ENCODE data around the gene NLRP1.

NLRP1 gene

GRCh38 chr17:5553479-5553878 lies 30.8 kb downstream of the NLRP1 start:
- DNase-seq = no peak

- no peak for DNase-seq
These were observed 31.5 kb downstream of the NLRP1 start for GRCh38 chr17:5552841-5553240.

GRCh38 chr17:5545051-5545987 lies 39.0 kb downstream of the NLRP1 start:
- DNase-seq = no peak

- DNase-seq = no peak
These were observed 40.2 kb downstream of the NLRP1 start for GRCh38 chr17:5544115-5544514.

GRCh38 chr17:5541610-5542202 lies 42.6 kb downstream of the NLRP1 start:
- DNase-seq = no peak

- no peak for DNase-seq
These were observed 44.0 kb downstream of the NLRP1 start for GRCh38 chr17:5540321-5540720.

GRCh38 chr17:5539286-5539685 lies 45.0 kb downstream of the NLRP1 start:
- DNase-seq = no peak

GRCh38 chr17:5536866-5537650 lies 47.3 kb downstream of the NLRP1 start:
- no peak for DNase-seq

- no peak for DNase-seq
These were observed 48.9 kb downstream of the NLRP1 start for GRCh38 chr17:5535436-5535835.

GRCh38 chr17:5533486-5534315 lies 50.6 kb downstream of the NLRP1 start:
- no peak for DNase-seq

- no peak for DNase-seq
These were observed 51.7 kb downstream of the NLRP1 start for GRCh38 chr17:5532581-5532980.

GRCh38 chr17:5531085-5531418 lies 53.3 kb downstream of the NLRP1 start:
- DNase-seq = no peak

- no peak for DNase-seq
These were observed 53.8 kb downstream of the NLRP1 start for GRCh38 chr17:5530265-5531084.

- no peak for DNase-seq
These were observed 56.6 kb downstream of the NLRP1 start for GRCh38 chr17:5527601-5528250.

- peak; percentile 47 for DNase-seq
These were observed 57.3 kb downstream of the NLRP1 start for GRCh38 chr17:5526821-5527598.

GRCh38 chr17:5523249-5523648 lies 61.1 kb downstream of the NLRP1 start:
- DNase-seq = no peak

- DNase-seq = no peak
These were observed 61.8 kb downstream of the NLRP1 start for GRCh38 chr17:5522476-5522875.

- DNase-seq = no peak
These were observed 68.1 kb downstream of the NLRP1 start for GRCh38 chr17:5516060-5516792.

- no peak for DNase-seq
These were observed 69.3 kb downstream of the NLRP1 start for GRCh38 chr17:5514976-5515375.

- DNase-seq = no peak
These were observed 70.7 kb downstream of the NLRP1 start for GRCh38 chr17:5513628-5514027.
